Subcutaneous abdominal adipose tissue (tissue), 5 donors: ENCODE data around the gene VPREB3.

Source experiments
- H3K27ac ChIP-seq: one replicate; pipeline ENCODE4 v1.7.0; 2013; ENCODE audit warnings: low read depth, mild to moderate bottlenecking, inconsistent platforms, low read length, moderate library complexity
- H3K27me3 ChIP-seq, 5 donors: one replicate each; pipeline ENCODE4 v1.7.0; 2013; ENCODE audit warnings: low read length in 5 of 5, inconsistent platforms in 1 of 5; ENCODE audit not compliant: control insufficient read depth in 5 of 5, insufficient read depth in 4 of 5
- H3K36me3 ChIP-seq, 5 donors: one replicate each; pipeline ENCODE4 v1.7.0; 2013; ENCODE audit warnings: low read length in 5 of 5; ENCODE audit not compliant: control insufficient read depth in 5 of 5, insufficient read depth in 5 of 5
- H3K4me1 ChIP-seq, 5 donors: one replicate each; pipeline ENCODE4 v1.7.0; 2013; ENCODE audit warnings: low read length in 5 of 5, mild to moderate bottlenecking in 3 of 5, moderate library complexity in 1 of 5; ENCODE audit not compliant: control insufficient read depth in 5 of 5, insufficient read depth in 5 of 5
- H3K4me3 ChIP-seq, 5 donors: one replicate each; pipeline ENCODE4 v1.7.0; 2013; ENCODE audit warnings: low read length in 5 of 5, low read depth in 1 of 5
- H3K9ac ChIP-seq, 5 donors: one replicate each; pipeline ENCODE4 v1.7.0; 2013; ENCODE audit warnings: low read length in 5 of 5, mild to moderate bottlenecking in 4 of 5, moderate library complexity in 3 of 5
- H3K9me3 ChIP-seq, 5 donors: one replicate each; pipeline ENCODE4 v1.7.0; 2013; ENCODE audit warnings: low read length in 5 of 5; ENCODE audit not compliant: control insufficient read depth in 5 of 5
- donor health status: healthy.
- donor health status: healthy.
- donor health status: healthy.
- donor health status: healthy.
- donor health status: healthy.

The VPREB3 gene

DNA sequence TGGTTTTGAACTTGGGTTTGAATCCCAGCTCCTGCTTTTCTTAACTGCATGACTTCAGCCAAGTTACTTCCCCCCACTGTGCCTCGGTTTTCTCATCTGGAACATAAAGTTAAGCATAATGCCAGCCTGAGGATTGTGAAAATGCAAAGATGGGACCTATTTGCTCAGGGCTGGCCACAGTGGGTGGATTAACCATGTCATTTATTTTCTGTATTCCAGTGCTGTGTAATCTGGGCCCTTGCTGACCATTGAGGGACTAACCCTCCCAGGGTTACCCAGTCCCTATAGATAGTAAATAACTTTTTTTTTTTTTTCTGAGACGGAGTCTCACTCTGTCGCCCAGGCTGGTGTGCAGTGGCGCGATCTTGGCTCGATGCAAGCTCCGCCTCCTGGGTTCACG is 1.5 kb upstream of the VPREB3 start:
- H3K27ac ChIP-seq, result no peak overlapping the region
- no peaks in the 10 kb centered on the region for H3K27me3 ChIP-seq
- H3K4me1 ChIP-seq, result peaks cover 0 to 13% (median 8%) of the 10 kb centered on the region in 5 donors
- H3K36me3 ChIP-seq, result no peaks in the 10 kb centered on the region
- no peak overlapping the region for H3K4me3 ChIP-seq
- H3K9me3 ChIP-seq, result no peaks in the 10 kb centered on the region
- no peak overlapping the region for H3K9ac ChIP-seq

DNA sequence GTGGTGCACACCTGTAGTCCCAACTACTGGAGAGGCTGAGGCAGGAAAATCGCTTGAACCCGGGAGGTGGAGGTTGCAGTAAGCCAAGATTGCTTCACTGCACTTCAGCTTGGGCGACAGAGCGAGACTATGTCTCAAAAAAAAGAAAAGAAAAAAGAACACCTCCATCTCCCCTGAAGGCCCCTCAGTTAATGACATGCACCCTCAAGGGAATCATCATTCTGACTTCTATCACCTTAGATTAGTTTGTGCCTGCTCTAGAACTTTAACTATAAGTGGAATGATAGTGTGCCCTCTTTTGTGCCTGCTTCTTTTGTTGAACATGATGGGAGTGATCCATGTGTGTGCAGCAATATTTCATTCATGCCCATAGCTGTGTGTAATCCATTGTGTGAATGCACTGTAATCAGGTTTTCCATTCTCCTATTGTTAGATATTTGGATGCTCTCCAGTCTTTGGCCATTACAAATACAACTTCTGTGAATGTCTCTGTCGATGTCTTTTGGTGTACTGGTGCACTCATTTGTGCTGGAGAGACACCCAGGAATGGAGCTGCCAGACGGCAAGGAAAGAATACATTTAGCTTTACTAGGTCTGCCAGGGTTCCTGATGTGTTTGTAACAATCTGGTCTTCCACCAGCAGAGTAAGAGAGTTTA is 883 bp upstream of the VPREB3 start:
- no peak overlapping the region for H3K27ac ChIP-seq
- no peaks in the 10 kb centered on the region for H3K36me3 ChIP-seq
- no peak overlapping the region for H3K9ac ChIP-seq
- no peaks in the 10 kb centered on the region for H3K27me3 ChIP-seq
- no peak overlapping the region for H3K4me3 ChIP-seq
- H3K9me3 ChIP-seq, result no peaks in the 10 kb centered on the region
- peaks cover 0 to 19% (median 13%) of the 10 kb centered on the region in 5 donors for H3K4me1 ChIP-seq

GRCh38 chr22:23753385-23753784 is 840 bp downstream of the VPREB3 start:
- H3K9ac ChIP-seq, result no peak overlapping the region
- no peaks in the 10 kb centered on the region for H3K36me3 ChIP-seq
- H3K4me3 ChIP-seq, result no peak overlapping the region
- H3K4me1 ChIP-seq, result peaks cover 0 to 26% (median 18%) of the 10 kb centered on the region in 5 donors
- no peak overlapping the region for H3K27ac ChIP-seq
- H3K27me3 ChIP-seq, result no peaks in the 10 kb centered on the region
- H3K9me3 ChIP-seq, result no peaks in the 10 kb centered on the region

DNA sequence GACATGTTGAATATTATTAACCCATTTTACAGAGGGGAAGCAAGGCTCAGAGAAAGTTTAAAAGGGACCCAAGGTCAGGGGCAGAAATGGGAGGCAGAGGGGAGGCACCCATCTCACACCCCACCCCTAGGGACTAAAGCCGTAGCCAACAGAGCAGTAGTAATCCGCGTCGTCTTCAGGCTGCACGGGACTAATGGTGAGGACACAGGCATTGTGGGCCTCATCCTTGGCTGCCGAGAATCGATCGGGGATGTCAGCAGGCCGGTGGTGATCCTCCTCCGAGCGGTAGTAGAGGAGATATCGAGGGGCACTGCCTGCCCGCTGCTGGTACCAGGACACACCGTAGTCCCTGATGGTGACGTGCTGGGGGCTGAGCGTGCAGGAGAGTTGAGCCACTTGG is 1.5 kb downstream of the VPREB3 start:
- no peaks in the 10 kb centered on the region for H3K36me3 ChIP-seq
- peaks cover 0 to 26% (median 18%) of the 10 kb centered on the region in 5 donors for H3K4me1 ChIP-seq
- H3K4me3 ChIP-seq, result no peak overlapping the region
- no peaks in the 10 kb centered on the region for H3K9me3 ChIP-seq
- H3K27ac ChIP-seq, result no peak overlapping the region
- no peak overlapping the region for H3K9ac ChIP-seq
- no peaks in the 10 kb centered on the region for H3K27me3 ChIP-seq

- H3K27ac ChIP-seq, result no peak overlapping the region
- no peak overlapping the region for H3K4me3 ChIP-seq
- H3K9ac ChIP-seq, result no peak overlapping the region
- no peaks in the 10 kb centered on the region for H3K27me3 ChIP-seq
- H3K36me3 ChIP-seq, result no peaks in the 10 kb centered on the region
- H3K4me1 ChIP-seq, result peaks cover 0 to 26% (median 19%) of the 10 kb centered on the region in 5 donors
- H3K9me3 ChIP-seq, result no peaks in the 10 kb centered on the region
Measured at GRCh38 chr22:23752090-23752691, 2.0 kb downstream of the VPREB3 start.

- H3K27ac ChIP-seq, result peak overlapping the region; percentile 74
- no peaks in the 10 kb centered on the region for H3K9me3 ChIP-seq
- H3K27me3 ChIP-seq, result no peaks in the 10 kb centered on the region
- H3K4me3 ChIP-seq, result peak overlapping the region; percentile 69 to 87 (median 76)
- H3K36me3 ChIP-seq, result no peaks in the 10 kb centered on the region
- peak overlapping the region in 4 of 5 donors; percentile 82 to 92 (median 85) for H3K9ac ChIP-seq
- H3K4me1 ChIP-seq, result peaks cover 0 to 26% (median 19%) of the 10 kb centered on the region in 5 donors
Measured at GRCh38 chr22:23751441-23751996, 2.7 kb downstream of the VPREB3 start.

DNA sequence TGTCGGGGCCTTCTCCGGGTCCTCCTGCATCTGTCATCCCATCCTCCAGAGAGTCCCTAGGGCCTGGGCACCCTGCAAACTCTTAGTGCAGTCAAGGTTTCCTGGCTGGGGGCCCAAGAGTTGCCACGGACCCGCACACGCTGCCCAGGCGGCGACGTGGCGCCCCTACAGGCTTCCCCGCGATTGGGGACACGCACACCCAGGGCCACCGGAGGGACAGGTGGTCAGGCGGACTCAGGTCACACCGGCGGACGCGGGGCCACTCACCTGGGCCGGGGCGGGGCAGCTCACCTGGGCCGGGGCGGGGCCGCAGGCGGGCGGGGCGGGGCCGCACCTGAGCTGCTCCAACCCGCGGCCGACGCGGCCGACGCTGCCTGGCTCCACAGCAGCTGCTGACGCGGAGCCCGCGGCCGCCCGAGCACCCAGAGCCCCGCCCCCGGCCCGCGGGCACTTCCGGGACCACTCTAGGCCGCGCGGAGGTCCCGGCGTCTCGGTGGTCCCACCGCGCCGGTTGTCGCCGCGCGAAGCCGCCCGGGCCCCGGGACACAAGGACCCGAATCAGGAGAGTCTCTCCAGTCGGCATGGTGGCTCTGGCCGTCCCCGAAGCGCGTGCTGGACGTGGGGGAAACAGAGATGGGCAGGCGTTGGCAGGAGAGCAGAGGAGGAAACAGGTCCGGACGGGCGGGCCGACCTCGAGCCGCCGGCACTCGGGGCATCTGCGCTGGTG is 3.3 kb downstream of the VPREB3 start, which contains the start of gene ZNF70:
Gene ZNF70 (minus strand): TSS at position 399 of the 727 bp plus-strand sequence. CDS start 5,972 bp downstream, outside the sequence.
- Histone ChIP-seq H3K27me3 (no peaks in the 10 kb centered on the region), H3K36me3 (no peaks in the 10 kb centered on the region), H3K9ac (peak within 1 kb of the TSS; percentile 4 to 92 (median 86)), H3K4me3 (peak within 1 kb of the TSS; percentile 69 to 87 (median 78)), H3K4me1 (peaks cover 0 to 28% (median 20%) of the 10 kb centered on the region in 5 donors), H3K27ac (peak within 1 kb of the TSS; percentile 74), H3K9me3 (no peaks in the 10 kb centered on the region)

- Histone ChIP-seq H3K4me3 (peak overlapping the region; percentile 69 to 87 (median 78)), H3K4me1 (peaks cover 0 to 33% (median 24%) of the 10 kb centered on the region in 5 donors), H3K36me3 (peaks cover 0 to under 1% (median 0%) of the 10 kb centered on the region in 5 donors), H3K9ac (peak overlapping the region; percentile 4 to 92 (median 63)), H3K9me3 (no peaks in the 10 kb centered on the region), H3K27me3 (no peaks in the 10 kb centered on the region), H3K27ac (no peak overlapping the region)
Measured at GRCh38 chr22:23750367-23750713, 3.9 kb downstream of the VPREB3 start.

- Histone ChIP-seq H3K27me3 (no peaks in the 10 kb centered on the region), H3K27ac (no peak overlapping the region), H3K4me3 (peak overlapping the region; percentile 28 to 87 (median 76)), H3K4me1 (peaks cover 0 to 33% (median 24%) of the 10 kb centered on the region in 5 donors), H3K36me3 (peaks cover 2 to 5% (median 4%) of the 10 kb centered on the region in 5 donors), H3K9ac (peak overlapping the region in 1 of 5 donors; percentile 63), H3K9me3 (no peaks in the 10 kb centered on the region)
Measured at GRCh38 chr22:23749841-23750301, 4.4 kb downstream of the VPREB3 start.
